DND-41 (cell line): Measurements from ENCODE around the gene KRTAP10-5.

Experiments
- ATAC-seq: fragments of 200-7000 bp; cut with Tn5 transposase; 3 replicates; pipeline ENCODE4 v1.9.1; 2021; ENCODE audit warnings: low read depth; ENCODE audit not compliant: insufficient read depth
- DNase-seq: peaks from one replicate; pipeline ENCODE4 v3.0.0-alpha.2; 2020
- H2AFZ ChIP-seq: 2 replicates; pipeline ENCODE4 v1.6.0; 2012; ENCODE audit warnings: low read depth, low read length
- H3K27ac ChIP-seq: 2 replicates; pipeline ENCODE4 v1.5.1; 2012; ENCODE audit warnings: low read length, inconsistent platforms
- H3K27me3 ChIP-seq: fragments of 200-600 bp; sonication (generic); 2 replicates; pipeline ENCODE4 v1.6.0; 2012; ENCODE audit warnings: low read length, mild to moderate bottlenecking, inconsistent platforms; ENCODE audit not compliant: insufficient read depth, poor library complexity
- H3K36me3 ChIP-seq: 2 replicates; pipeline ENCODE4 v1.5.1; 2012; ENCODE audit warnings: low read length, inconsistent platforms; ENCODE audit not compliant: insufficient read depth
- H3K4me1 ChIP-seq: 2 replicates; pipeline ENCODE4 v1.5.1; 2012; ENCODE audit warnings: mild to moderate bottlenecking, low read length; ENCODE audit not compliant: insufficient read depth
- H3K4me2 ChIP-seq: 2 replicates; pipeline ENCODE4 v1.6.0; 2012; ENCODE audit warnings: mild to moderate bottlenecking, moderate library complexity, low read length, inconsistent platforms; ENCODE audit not compliant: insufficient read depth
- H3K4me3 ChIP-seq, 2 experiments: fragments of 200-600 bp in 1 of 2; shearing (Covaris generic) in 1 of 2; 2 replicates each; pipeline ENCODE4 v1.5.1; 2012 to 2016; ENCODE audit warnings: inconsistent platforms in 2 of 2, low read length in 2 of 2, mild to moderate bottlenecking in 2 of 2, low read depth in 1 of 2, moderate library complexity in 1 of 2
- H3K79me2 ChIP-seq: 2 replicates; pipeline ENCODE4 v1.6.0; 2012; ENCODE audit warnings: low read length, inconsistent platforms; ENCODE audit not compliant: insufficient read depth
- H3K9ac ChIP-seq: 2 replicates; pipeline ENCODE4 v1.6.0; 2012; ENCODE audit warnings: low read depth, mild to moderate bottlenecking, inconsistent platforms, low read length, moderate library complexity
- H3K9me3 ChIP-seq: 2 replicates; pipeline ENCODE4 v1.5.1; 2012; ENCODE audit warnings: low read length, moderate library complexity, mild to moderate bottlenecking, inconsistent platforms; ENCODE audit not compliant: insufficient read depth, severe bottlenecking
- H4K20me1 ChIP-seq: 2 replicates; pipeline ENCODE4 v1.6.0; 2012; ENCODE audit warnings: low read length; ENCODE audit not compliant: insufficient read depth
- CTCF ChIP-seq: IDR thresholded peaks from 2 replicates; pipeline ENCODE4 v1.5.1; 2012; ENCODE audit warnings: borderline replicate concordance, low read length, moderate library complexity, mild to moderate bottlenecking; ENCODE audit not compliant: poor library complexity, severe bottlenecking; ENCODE audit errors: extremely low read depth
- EZH2 ChIP-seq: IDR thresholded peaks from 3 replicates; pipeline ENCODE4 v1.6.1; 2012; ENCODE audit warnings: borderline replicate concordance, low read depth, mild to moderate bottlenecking, moderate library complexity, low read length, inconsistent platforms; ENCODE audit not compliant: severe bottlenecking

Gene KRTAP10-5

GRCh38 chr21:44613386-44614155 lies 33.2 kb upstream of the KRTAP10-5 start:
- no peak for TF ChIP-seq CTCF
- no peak for TF ChIP-seq EZH2
- Histone ChIP-seq H3K4me2 (no peak overlapping the region), H3K27me3 (no peaks in the 10 kb centered on the region), H2AFZ (no peak overlapping the region), H3K9ac (no peak overlapping the region), H3K36me3 (no peaks in the 10 kb centered on the region), H3K27ac (no peak overlapping the region), H4K20me1 (no peaks in the 10 kb centered on the region), H3K4me3 (no peak overlapping the region), H3K79me2 (no peaks in the 10 kb centered on the region), H3K9me3 (peaks cover 21% of the 10 kb centered on the region), H3K4me1 (no peaks in the 10 kb centered on the region)
- ATAC-seq = no peak
- no peak for DNase-seq

- H3K27me3 ChIP-seq = no peaks in the 10 kb centered on the region
- TF ChIP-seq EZH2 (no peak), CTCF (no peak)
- DNase-seq (no peak), ATAC-seq (no peak)
- no peak overlapping the region for H3K4me3 ChIP-seq
- H3K9me3 ChIP-seq = peaks cover 21% of the 10 kb centered on the region
- no peak overlapping the region for H2AFZ ChIP-seq
- no peaks in the 10 kb centered on the region for H3K36me3 ChIP-seq
- no peaks in the 10 kb centered on the region for H3K4me1 ChIP-seq
- no peaks in the 10 kb centered on the region for H4K20me1 ChIP-seq
- no peak overlapping the region for H3K9ac ChIP-seq
- no peaks in the 10 kb centered on the region for H3K79me2 ChIP-seq
- no peak overlapping the region for H3K27ac ChIP-seq
- H3K4me2 ChIP-seq = no peak overlapping the region
Observed at GRCh38 chr21:44612669-44613229, 32.3 kb upstream of the KRTAP10-5 start.

GRCh38 chr21:44612029-44612486 lies 31.7 kb upstream of the KRTAP10-5 start, which contains the start of gene KRTAP10-8:
Gene KRTAP10-8, plus strand, starts transcription at chr21:44612079. Its CDS starts 22 bp downstream, at chr21:44612101.
- no peaks in the 10 kb centered on the region for H3K36me3 ChIP-seq
- no peak for DNase-seq
- no peaks in the 10 kb centered on the region for H4K20me1 ChIP-seq
- H3K27me3 ChIP-seq = no peaks in the 10 kb centered on the region
- H3K79me2 ChIP-seq = no peaks in the 10 kb centered on the region
- H3K9me3 ChIP-seq = peaks cover 21% of the 10 kb centered on the region
- H3K4me3 ChIP-seq = no peak within 1 kb of the TSS
- TF ChIP-seq EZH2 (no peak), CTCF (no peak)
- H3K27ac ChIP-seq = no peak within 1 kb of the TSS
- H3K4me1 ChIP-seq = no peaks in the 10 kb centered on the region
- no peak within 1 kb of the TSS for H3K9ac ChIP-seq
- no peak within 1 kb of the TSS for H3K4me2 ChIP-seq
- ATAC-seq = no peak
- H2AFZ ChIP-seq = no peak within 1 kb of the TSS
